K562 (cell line): ENCODE data around the gene MTG1. TPM values are rescaled to one million over a fixed set of nuclear protein-coding genes. Genes with fewer than 3 reads are reported as not detected.

Experiments used
- ATAC-seq: fragments of 200-7000 bp; cut with Tn5 transposase; 3 replicates; pipeline ENCODE4 v1.9.1; 2020; ENCODE audit warnings: moderate library complexity
- BruUV-seq: library from RNA; stranded (reverse); fragments of 400-500 nt; replicated peaks from 2 replicates; lab custom pipeline; 2021; lab: Mats Ljungman, UMichigan
- CTCF ChIA-PET: fragments of 300-600 bp; formaldehyde crosslinking; extraction: SDS; loops from one replicate; lab custom pipeline; 2021; ENCODE audit warnings: low intra/inter-chr PET ratio; lab: Yijun Ruan, JAX
- POLR2A ChIA-PET: fragments of 300-600, 350-650 bp; sonication (Branson Sonifier 250); formaldehyde crosslinking; extraction: SDS; loops from one replicate; lab custom pipeline; 2021; ENCODE audit warnings: antibody characterized with exemption, inconsistent platforms; lab: Yijun Ruan, JAX
- DNase-seq, 4 experiments: peaks; one replicate each; pipeline versions ENCODE4 v3.0.0 to v3.0.0-alpha.2; 2011 to 2018; ENCODE audit warnings: low spot score in 3 of 4, mixed read lengths in 3 of 4; ENCODE audit errors: extremely low read depth in 1 of 4
- FAIRE-seq: peaks from 2 replicates; lab custom pipeline; 2011; peaks lifted over from hg19 to GRCh38; lab: Jason Lieb, UNC
- H2AFZ ChIP-seq: 2 replicates; pipeline ENCODE4 v1.6.0; 2011; ENCODE audit warnings: low read depth, low read length, control low read depth, inconsistent platforms
- H3K27ac ChIP-seq: fragments of 200-600 bp; 3 replicates; pipeline ENCODE4 v1.8.0; 2011; ENCODE audit warnings: low read depth, mild to moderate bottlenecking, control low read depth, inconsistent platforms, low read length, moderate library complexity, mixed read lengths; ENCODE audit errors: extremely low read depth
- H3K27me3 ChIP-seq, 2 experiments: fragments of 300-600 bp in 1 of 2; 2 replicates in 1 of 2; 3 replicates in 1 of 2; pipeline versions ENCODE4 v1.6.0 to v1.8.0; 2011; ENCODE audit warnings: inconsistent platforms in 2 of 2, low read length in 2 of 2, mild to moderate bottlenecking in 1 of 2, mixed read lengths in 1 of 2, moderate library complexity in 1 of 2; ENCODE audit not compliant: control insufficient read depth in 2 of 2, insufficient read depth in 2 of 2
- H3K36me3 ChIP-seq: fragments of 300-600 bp; 3 replicates; pipeline ENCODE4 v1.8.0; 2011; ENCODE audit warnings: mild to moderate bottlenecking, low read length, inconsistent platforms; ENCODE audit not compliant: control insufficient read depth, insufficient read depth
- H3K4me1 ChIP-seq, 2 experiments: fragments of 200-600 bp in 1 of 2; replicated peaks in 1 of 2; 2 replicates in 1 of 2; 3 replicates in 1 of 2; pipeline versions ENCODE4 v1.5.1 to v1.8.0; 2011; ENCODE audit warnings: inconsistent platforms in 2 of 2, low read length in 2 of 2, mild to moderate bottlenecking in 1 of 2, mixed read lengths in 1 of 2, moderate library complexity in 1 of 2; ENCODE audit not compliant: control insufficient read depth in 2 of 2, insufficient read depth in 2 of 2
- H3K4me2 ChIP-seq: 2 replicates; pipeline ENCODE4 v1.6.1; 2011; ENCODE audit warnings: low read length, control low read depth, inconsistent platforms, mixed read lengths; ENCODE audit not compliant: insufficient read depth
- H3K4me3 ChIP-seq: fragments of 200-600 bp; sonication (generic), shearing (Covaris generic); 2 replicates; pipeline ENCODE4 v1.5.1; 2016; ENCODE audit warnings: control low read depth, inconsistent platforms
- H3K79me2 ChIP-seq: fragments of 200-600 bp; 3 replicates; pipeline ENCODE4 v1.8.0; 2011; ENCODE audit warnings: low read length, inconsistent platforms; ENCODE audit not compliant: control insufficient read depth, insufficient read depth
- H3K9ac ChIP-seq, 2 experiments: 2 replicates each; pipeline versions ENCODE4 v1.6.0 to v1.6.1; 2011; ENCODE audit warnings: low read depth in 2 of 2, low read length in 2 of 2, control low read depth in 1 of 2, inconsistent platforms in 1 of 2, mild to moderate bottlenecking in 1 of 2, mixed read lengths in 1 of 2; ENCODE audit not compliant: insufficient read depth in 1 of 2
- H3K9me1 ChIP-seq: one replicate; pipeline ENCODE4 v1.6.0; 2011; ENCODE audit warnings: inconsistent platforms, mild to moderate bottlenecking, low read length, moderate library complexity; ENCODE audit not compliant: control insufficient read depth, insufficient read depth
- H3K9me3 ChIP-seq: replicated peaks from 2 replicates; pipeline ENCODE4 v1.5.1; 2011; ENCODE audit warnings: low read depth, low read length, inconsistent platforms; ENCODE audit not compliant: control insufficient read depth, insufficient read depth
- H4K20me1 ChIP-seq: replicated peaks from 2 replicates; pipeline ENCODE4 v1.6.1; 2011; ENCODE audit warnings: low read length, inconsistent platforms, mixed read lengths; ENCODE audit not compliant: control insufficient read depth, insufficient read depth
- FIP1L1 ChIP-seq: fragments of 200-400 bp; formaldehyde crosslinking; IDR thresholded peaks from 2 replicates; pipeline ENCODE4 v1.6.1; 2018; ENCODE audit warnings: mild to moderate bottlenecking, low read depth, low read length; ENCODE audit not compliant: poor library complexity, severe bottlenecking
- FOXA3 ChIP-seq, 2 experiments: fragments of 450-650 bp in 1 of 2; sonication (generic) in 1 of 2; formaldehyde crosslinking; IDR thresholded peaks in 1 of 2; conservative IDR thresholded peaks in 1 of 2; 2 replicates each; pipeline versions ENCODE4 v1.4.0 to v1.8.0; 2020 to 2022; ENCODE audit warnings: mild to moderate bottlenecking in 2 of 2, missing genetic modification reagents in 1 of 2
- MTA1 ChIP-seq: fragments of 450-650 bp; IDR thresholded peaks from 2 replicates; pipeline ENCODE4 v1.6.1; 2017; ENCODE audit warnings: borderline replicate concordance
- SRSF9 ChIP-seq: fragments of 200-400 bp; formaldehyde crosslinking; IDR thresholded peaks from 2 replicates; pipeline ENCODE4 v1.6.1; 2017; ENCODE audit warnings: low read depth, low read length, borderline replicate concordance
- ZFP36 ChIP-seq: fragments of 150-350 bp; IDR thresholded peaks from 2 replicates; pipeline ENCODE4 v1.6.1; 2018; ENCODE audit warnings: low read length, low read depth; ENCODE audit not compliant: partially characterized antibody
- ZNF184 ChIP-seq: sonication (generic); formaldehyde crosslinking; IDR thresholded peaks from 2 replicates; pipeline ENCODE4 v1.5.0; 2020; ENCODE audit warnings: missing genetic modification reagents
- ZNF668 ChIP-seq: fragments of 250-450 bp; sonication (Bioruptor Pico); IDR thresholded peaks from 2 replicates; pipeline ENCODE4 v1.8.0; 2022; ENCODE audit warnings: mild to moderate bottlenecking, inconsistent platforms
- ZNF830 ChIP-seq: fragments of 250-450 bp; sonication (Bioruptor Pico); IDR thresholded peaks from 2 replicates; pipeline ENCODE4 v1.5.0; 2021; ENCODE audit warnings: mild to moderate bottlenecking
- WGBS: fragments of 100-300 bp; shearing (Covaris generic); methylation state at CpG from one replicate; pipeline ENCODE4 v1.1.6; 2016; ENCODE audit warnings: low coverage, mixed read lengths; ENCODE audit not compliant: insufficient coverage; ENCODE audit errors: missing lambda C conversion rate; 5-methylcytosine and 5-hydroxymethylcytosine counted together
- in situ Hi-C: fragments of 300-500 bp; cut with MboI; formaldehyde crosslinking; loops from 4 replicates; pipeline ENCODE4 v1.15.0; 2018; ENCODE audit warnings: inconsistent platforms, mixed read lengths
- intact Hi-C: fragments of 100-400 bp; cut with micrococcal nuclease; formaldehyde crosslinking; loops from 2 replicates; pipeline ENCODE4 v1.14.2; 2022
- polyA plus RNA-seq, 8 experiments: library from polyadenylated mRNA; depleted of rRNA in 4 of 8; stranded (reverse) in 5 of 8; unstranded in 3 of 8; fragments of >200 nt; fragmentation: Nextera tagmentation in 2 of 8; fragmentation: Illumina TruSeq in 1 of 8; extraction: Ambion mirVana in 2 of 8; extraction: Trizol in 1 of 8; gene quantifications; 2 replicates each; pipeline versions ENCODE4 v1.2.1 to v1.2.3, GENCODE V29; 2011 to 2014; ENCODE audit warnings: inconsistent platforms in 1 of 8, missing spikeins in 1 of 8
- total RNA-seq, 7 experiments: library from RNA; depleted of rRNA in 6 of 7; stranded (reverse); fragments of >200 nt in 6 of 7; fragmentation: Illumina TruSeq in 2 of 7; extraction: Trizol in 2 of 7; gene quantifications; 2 replicates each; pipeline versions ENCODE4 v1.2.1 to v1.2.3, GENCODE V29; 2011 to 2021; ENCODE audit warnings: low replicate concordance in 1 of 7
- TF ChIP-seq, protein P1 (sequence below): fragments of 250-450 bp; sonication (Bioruptor Pico); IDR thresholded peaks from 2 replicates; pipeline ENCODE4 v1.8.0; 2022; ENCODE audit warnings: inconsistent platforms
- TF ChIP-seq, protein P2 (sequence below): fragments of 450-650 bp; IDR thresholded peaks from 2 replicates; pipeline ENCODE4 v1.6.1; 2016; ENCODE audit warnings: missing biosample characterization, missing genetic modification characterization

MTG1 gene
- total and polyA plus RNA-seq, 9 of the 15 experiments (the other 6 are each of a cell fraction or from before 2014, with no cell fraction given), result 2.8 to 28.2 (median 15.4) TPM

DNA sequence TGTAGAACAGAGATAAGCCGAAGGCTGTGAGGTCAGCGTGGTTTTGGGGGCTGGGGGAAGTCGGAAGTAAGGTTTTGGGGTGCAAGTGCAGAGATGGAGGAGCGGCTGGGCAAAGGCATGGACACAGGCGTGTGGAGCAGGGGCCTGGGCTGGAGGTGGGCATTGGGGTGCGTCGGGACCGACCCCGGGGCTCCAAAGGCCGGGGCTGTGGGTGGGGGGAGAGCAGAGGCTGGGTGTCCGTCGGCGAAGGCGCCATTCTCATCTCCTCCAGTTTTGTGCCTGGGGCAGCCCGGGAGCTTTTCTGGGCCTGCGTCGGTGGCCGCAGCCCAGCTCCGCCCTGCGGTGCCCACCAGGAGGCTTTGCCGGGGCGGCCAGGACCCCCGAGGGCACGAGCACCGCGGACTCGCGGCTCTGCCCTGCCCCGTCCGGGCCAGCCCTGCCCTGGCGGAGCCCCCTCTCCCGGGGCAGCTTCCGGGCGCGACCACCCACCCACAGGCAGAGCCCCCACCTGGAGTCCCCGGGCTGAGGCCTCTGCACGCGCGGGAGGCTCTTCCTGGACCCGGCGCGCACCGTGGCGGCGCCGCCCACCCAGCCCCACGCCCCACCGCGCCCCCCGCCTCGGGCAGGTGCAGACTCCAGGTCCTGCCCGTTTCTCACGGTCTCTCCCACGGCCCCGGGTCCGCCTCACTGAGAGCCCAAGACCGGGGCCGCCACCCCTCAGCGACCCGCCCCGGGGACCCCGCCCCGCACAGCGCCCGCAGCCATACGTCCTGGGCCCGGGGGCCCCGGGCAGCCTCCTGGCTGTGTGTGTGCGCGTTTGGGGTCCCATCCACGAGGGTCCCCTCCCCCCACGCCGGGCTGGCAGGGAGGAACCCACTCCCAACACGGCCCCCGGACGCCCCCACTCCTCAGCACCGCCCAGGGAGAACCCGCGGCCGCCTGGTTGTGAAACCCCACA lies 52.1 kb downstream of the MTG1 start (continued):
- TF ChIP-seq FOXA3 (CRISPR knock-in tag; conservative IDR thresholded peaks at IDR 0.05 in 1 of 2, IDR thresholded peaks at IDR 0.05 in 1 of 2) (no peak), ZNF668 (no peak), SRSF9 (no peak), MTA1 (no peak)

DNA sequence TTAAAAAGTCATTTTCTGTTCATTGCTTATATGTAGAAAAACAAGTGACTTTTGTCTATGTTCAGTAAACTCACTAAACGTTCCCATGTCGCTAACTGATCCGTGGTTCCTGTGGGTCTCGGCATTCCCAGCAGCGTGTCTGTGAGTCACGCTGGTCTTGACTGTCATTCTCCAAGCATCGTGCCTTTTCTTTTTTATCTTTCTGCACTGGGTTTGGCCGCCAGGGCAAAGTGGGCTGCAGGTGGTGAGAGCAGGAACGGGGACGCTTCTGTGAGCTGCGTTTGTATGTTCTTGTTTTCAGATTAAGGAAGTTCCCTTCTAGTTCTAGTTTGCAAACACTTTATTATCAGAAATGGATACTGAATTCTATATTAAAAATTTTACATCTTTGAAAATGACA lies 53.0 kb downstream of the MTG1 start:
- Histone ChIP-seq H2AFZ (no peak overlapping the region), H3K36me3 (no peaks in the 10 kb centered on the region), H3K4me3 (no peak overlapping the region), H3K79me2 (no peaks in the 10 kb centered on the region), H3K9me1 (no peaks in the 10 kb centered on the region), H3K4me1 (peaks cover 0 to 9% of the 10 kb centered on the region in 2 experiments; a peak in 1 of 5 replicates), H3K27me3 (no peaks in the 10 kb centered on the region), H3K4me2 (no peak overlapping the region), H4K20me1 (no peaks in the 10 kb centered on the region), H3K27ac (no peak overlapping the region), H3K9ac (no peak overlapping the region), H3K9me3 (peaks cover 4% of the 10 kb centered on the region; the same call in 1 of the 2 replicates)
- FAIRE-seq (no peak), ATAC-seq (no peak), DNase-seq (no peak)
- CTCF ChIA-PET, result no interaction called here
- intact Hi-C loops (no loop called here), in situ Hi-C loops (no loop called here)
- TF ChIP-seq, protein P1, sequence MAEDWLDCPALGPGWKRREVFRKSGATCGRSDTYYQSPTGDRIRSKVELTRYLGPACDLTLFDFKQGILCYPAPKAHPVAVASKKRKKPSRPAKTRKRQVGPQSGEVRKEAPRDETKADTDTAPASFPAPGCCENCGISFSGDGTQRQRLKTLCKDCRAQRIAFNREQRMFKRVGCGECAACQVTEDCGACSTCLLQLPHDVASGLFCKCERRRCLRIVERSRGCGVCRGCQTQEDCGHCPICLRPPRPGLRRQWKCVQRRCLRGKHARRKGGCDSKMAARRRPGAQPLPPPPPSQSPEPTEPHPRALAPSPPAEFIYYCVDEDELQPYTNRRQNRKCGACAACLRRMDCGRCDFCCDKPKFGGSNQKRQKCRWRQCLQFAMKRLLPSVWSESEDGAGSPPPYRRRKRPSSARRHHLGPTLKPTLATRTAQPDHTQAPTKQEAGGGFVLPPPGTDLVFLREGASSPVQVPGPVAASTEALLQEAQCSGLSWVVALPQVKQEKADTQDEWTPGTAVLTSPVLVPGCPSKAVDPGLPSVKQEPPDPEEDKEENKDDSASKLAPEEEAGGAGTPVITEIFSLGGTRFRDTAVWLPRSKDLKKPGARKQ (CRISPR knock-in tag), result no peak
- TF ChIP-seq FIP1L1 (no peak), ZNF830 (no peak), ZFP36 (no peak), ZNF184 (no peak)
- TF ChIP-seq, protein P2, sequence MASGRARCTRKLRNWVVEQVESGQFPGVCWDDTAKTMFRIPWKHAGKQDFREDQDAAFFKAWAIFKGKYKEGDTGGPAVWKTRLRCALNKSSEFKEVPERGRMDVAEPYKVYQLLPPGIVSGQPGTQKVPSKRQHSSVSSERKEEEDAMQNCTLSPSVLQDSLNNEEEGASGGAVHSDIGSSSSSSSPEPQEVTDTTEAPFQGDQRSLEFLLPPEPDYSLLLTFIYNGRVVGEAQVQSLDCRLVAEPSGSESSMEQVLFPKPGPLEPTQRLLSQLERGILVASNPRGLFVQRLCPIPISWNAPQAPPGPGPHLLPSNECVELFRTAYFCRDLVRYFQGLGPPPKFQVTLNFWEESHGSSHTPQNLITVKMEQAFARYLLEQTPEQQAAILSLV (tag), result no peak
- no TSS peak for BruUV-seq
- WGBS, result 23% methylated on average over 11 of the region's 11 CpGs
- POLR2A ChIA-PET, result no interaction called here
